Tibial nerve (tissue), 4 donors: Measurements from ENCODE around the gene ATXN7L1. TPM values are rescaled to one million over a fixed set of nuclear protein-coding genes. Genes with fewer than 3 reads are reported as not detected.

ENCODE experiments used
- DNase-seq, 2 donors: peaks; one replicate each; pipeline ENCODE4 v3.0.0-alpha.2; 2019; ENCODE audit warnings: low spot score in 2 of 2
- H3K27ac ChIP-seq, 4 donors: fragments of 200-600 bp; sonication (generic) in 3 of 4; one replicate each; pipeline ENCODE4 v1.5.1; 2017 to 2019; ENCODE audit warnings: mild to moderate bottlenecking in 1 of 4
- H3K27me3 ChIP-seq, 2 donors: fragments of 200-600 bp; sonication (generic) in 1 of 2; one replicate each; pipeline versions ENCODE4 v1.5.1 to v1.6.0; 2017 to 2019
- H3K36me3 ChIP-seq, 3 donors: fragments of 200-600 bp; sonication (generic); one replicate each; pipeline ENCODE4 v1.5.1; 2018 to 2019
- H3K4me1 ChIP-seq, 4 donors: fragments of 200-600 bp; sonication (generic) in 3 of 4; one replicate each; pipeline ENCODE4 v1.5.1; 2017 to 2019
- H3K4me3 ChIP-seq, 4 donors: fragments of 200-600 bp; sonication (generic) in 3 of 4; one replicate each; pipeline ENCODE4 v1.5.1; 2017 to 2019; ENCODE audit warnings: mild to moderate bottlenecking in 1 of 4, moderate library complexity in 1 of 4
- H3K9me3 ChIP-seq, 4 donors: fragments of 200-600 bp; sonication (generic) in 3 of 4; one replicate each; pipeline ENCODE4 v1.5.1; 2017 to 2019
- EP300 ChIP-seq, 2 donors: sonication (generic); formaldehyde crosslinking; IDR thresholded peaks; one replicate each; pipeline ENCODE4 v1.6.1; 2017; ENCODE audit warnings: antibody characterized with exemption in 2 of 2, mild to moderate bottlenecking in 1 of 2
- POLR2A ChIP-seq, 2 donors: fragments of 450-650 bp; IDR thresholded peaks; one replicate each; pipeline ENCODE4 v1.6.1; 2017; ENCODE audit warnings: antibody characterized with exemption in 2 of 2, mild to moderate bottlenecking in 2 of 2, moderate library complexity in 2 of 2
- WGBS, 2 donors: methylation state at CpG; one replicate each; pipeline ENCODE4 v1.1.5; 2018; 5-methylcytosine and 5-hydroxymethylcytosine counted together
- total RNA-seq, 4 donors: library from RNA; depleted of rRNA; stranded (reverse); fragments of >200 nt; gene quantifications; one replicate each; pipeline ENCODE4 v1.1.0, GENCODE V29; 2016
- TF ChIP-seq, protein P1 (sequence below), 5 experiments: fragments of 200-600 bp in 3 of 5; fragments of 450-650 bp in 2 of 5; sonication (generic) in 3 of 5; IDR thresholded peaks; one replicate each; pipeline ENCODE4 v1.5.1; 2016 to 2019; ENCODE audit warnings: antibody characterized with exemption in 5 of 5, mild to moderate bottlenecking in 3 of 5, moderate library complexity in 2 of 5

ATXN7L1 gene
- total RNA-seq, 4 donors from 2014 or later = 14.6 to 22.5 (median 19.1) TPM

DNA sequence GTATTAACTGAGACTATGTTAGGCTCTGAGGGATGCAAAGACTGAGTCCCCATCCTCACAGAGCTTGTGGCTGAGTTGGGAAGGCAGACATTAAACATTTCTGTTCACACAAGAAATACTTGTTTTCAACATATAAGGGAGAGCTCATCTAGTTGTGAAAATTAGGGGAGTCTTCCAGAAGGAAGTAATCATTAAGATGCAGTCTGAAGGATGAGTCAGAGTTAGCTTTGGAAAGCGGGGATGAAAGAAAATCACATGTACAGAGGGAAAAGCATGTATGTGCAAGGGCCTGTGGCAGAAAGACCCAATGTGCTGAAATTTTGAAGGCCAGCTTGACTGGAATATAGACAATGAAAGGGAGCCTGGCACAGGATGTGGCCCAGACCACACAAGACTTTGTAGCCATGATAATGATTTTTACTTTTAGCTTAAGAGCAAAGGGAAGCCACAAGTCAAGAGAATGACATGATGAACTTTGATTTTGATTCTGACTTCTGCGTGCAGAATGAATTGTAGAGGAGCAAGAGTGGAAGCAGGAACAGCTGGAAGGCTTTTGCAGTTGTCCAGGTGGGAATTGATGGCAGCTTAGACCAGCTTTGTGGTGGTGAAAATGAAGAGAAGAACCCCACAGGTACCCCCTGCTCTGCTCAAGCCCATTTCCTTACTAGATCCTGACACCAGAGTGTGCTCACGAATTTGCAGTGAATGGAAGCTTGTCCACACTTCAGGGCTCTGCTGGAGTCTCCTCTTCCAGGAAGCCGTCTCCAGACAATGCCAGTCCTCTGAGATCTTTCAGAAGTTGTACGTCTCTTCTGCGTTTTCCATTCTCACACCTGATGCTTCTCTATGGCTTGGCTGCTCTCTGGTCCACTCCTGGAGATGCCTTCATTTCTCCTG, 115.6 kb downstream of the ATXN7L1 start:
- Histone ChIP-seq H3K27me3 (no peaks in the 10 kb centered on the region), H3K4me3 (no peak overlapping the region), H3K36me3 (no peaks in the 10 kb centered on the region), H3K9me3 (no peaks in the 10 kb centered on the region), H3K27ac (no peak overlapping the region), H3K4me1 (peaks cover 0 to 3% (median 0%) of the 10 kb centered on the region in 4 donors)
- no peak for TF ChIP-seq EP300 (IDR thresholded peaks at IDR 0.05)
- no peak for TF ChIP-seq POLR2A (IDR thresholded peaks at IDR 0.05)
- TF ChIP-seq, protein P1, sequence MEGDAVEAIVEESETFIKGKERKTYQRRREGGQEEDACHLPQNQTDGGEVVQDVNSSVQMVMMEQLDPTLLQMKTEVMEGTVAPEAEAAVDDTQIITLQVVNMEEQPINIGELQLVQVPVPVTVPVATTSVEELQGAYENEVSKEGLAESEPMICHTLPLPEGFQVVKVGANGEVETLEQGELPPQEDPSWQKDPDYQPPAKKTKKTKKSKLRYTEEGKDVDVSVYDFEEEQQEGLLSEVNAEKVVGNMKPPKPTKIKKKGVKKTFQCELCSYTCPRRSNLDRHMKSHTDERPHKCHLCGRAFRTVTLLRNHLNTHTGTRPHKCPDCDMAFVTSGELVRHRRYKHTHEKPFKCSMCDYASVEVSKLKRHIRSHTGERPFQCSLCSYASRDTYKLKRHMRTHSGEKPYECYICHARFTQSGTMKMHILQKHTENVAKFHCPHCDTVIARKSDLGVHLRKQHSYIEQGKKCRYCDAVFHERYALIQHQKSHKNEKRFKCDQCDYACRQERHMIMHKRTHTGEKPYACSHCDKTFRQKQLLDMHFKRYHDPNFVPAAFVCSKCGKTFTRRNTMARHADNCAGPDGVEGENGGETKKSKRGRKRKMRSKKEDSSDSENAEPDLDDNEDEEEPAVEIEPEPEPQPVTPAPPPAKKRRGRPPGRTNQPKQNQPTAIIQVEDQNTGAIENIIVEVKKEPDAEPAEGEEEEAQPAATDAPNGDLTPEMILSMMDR (IDR thresholded peaks at IDR 0.05) = no peak
- DNase-seq = no peak
- WGBS, 2 donors = 86 to 88% methylated on average over 6 of the region's 6 CpGs

DNA sequence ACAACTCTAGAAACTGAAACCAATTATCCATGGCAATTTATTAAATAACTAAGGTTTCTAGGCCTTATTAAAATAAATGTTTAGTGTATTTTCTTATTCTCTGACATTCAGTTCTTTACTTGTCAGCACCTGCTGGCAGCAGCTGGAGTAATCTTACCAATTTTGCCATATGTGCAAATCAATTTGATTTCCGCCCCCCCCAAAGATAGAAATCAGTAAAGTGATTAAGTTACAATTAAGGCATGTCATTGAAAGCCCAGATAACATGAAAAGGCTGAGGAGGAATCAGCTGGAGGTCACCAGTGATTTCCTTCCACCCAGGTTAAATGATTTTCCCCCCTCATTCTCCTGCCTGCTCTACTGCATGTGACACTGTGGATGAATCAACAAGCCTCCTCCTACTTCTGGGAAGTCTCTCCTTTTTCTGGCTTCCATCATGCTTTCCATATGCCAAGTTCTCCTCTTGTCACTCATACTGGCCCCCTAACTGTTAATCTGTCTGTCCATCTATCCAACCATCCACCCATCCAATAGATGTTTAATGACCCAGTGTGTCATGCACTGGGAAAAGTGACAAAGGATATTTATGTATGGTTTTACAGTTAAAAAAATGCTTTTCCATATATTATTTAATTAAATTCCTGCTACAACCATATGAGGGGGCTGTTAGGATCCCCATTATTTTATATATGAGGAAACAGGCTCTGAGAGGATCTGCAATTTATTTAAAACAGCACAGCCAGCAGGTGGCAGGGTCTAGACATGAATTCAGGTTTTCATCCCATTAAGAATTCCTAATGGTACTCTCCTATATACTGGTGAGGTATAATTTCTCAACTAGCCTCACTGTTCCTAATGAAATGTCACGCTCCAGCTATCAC, 116.5 kb downstream of the ATXN7L1 start:
- peak; percentile 42 to 72 for DNase-seq
- no peaks in the 10 kb centered on the region for H3K27me3 ChIP-seq
- TF ChIP-seq, protein P1 (IDR thresholded peaks at IDR 0.05) = peak; percentile 45 to 70 (median 47)
- TF ChIP-seq POLR2A (IDR thresholded peaks at IDR 0.05) = no peak
- no peak overlapping the region for H3K4me3 ChIP-seq
- no peak overlapping the region for H3K27ac ChIP-seq
- no peaks in the 10 kb centered on the region for H3K36me3 ChIP-seq
- peaks cover 0 to 3% (median 0%) of the 10 kb centered on the region in 4 donors for H3K4me1 ChIP-seq
- whole genome bisulfite sequencing, 2 donors = 67 to 83% methylated on average over 2 of the region's 2 CpGs
- H3K9me3 ChIP-seq = no peaks in the 10 kb centered on the region

DNA sequence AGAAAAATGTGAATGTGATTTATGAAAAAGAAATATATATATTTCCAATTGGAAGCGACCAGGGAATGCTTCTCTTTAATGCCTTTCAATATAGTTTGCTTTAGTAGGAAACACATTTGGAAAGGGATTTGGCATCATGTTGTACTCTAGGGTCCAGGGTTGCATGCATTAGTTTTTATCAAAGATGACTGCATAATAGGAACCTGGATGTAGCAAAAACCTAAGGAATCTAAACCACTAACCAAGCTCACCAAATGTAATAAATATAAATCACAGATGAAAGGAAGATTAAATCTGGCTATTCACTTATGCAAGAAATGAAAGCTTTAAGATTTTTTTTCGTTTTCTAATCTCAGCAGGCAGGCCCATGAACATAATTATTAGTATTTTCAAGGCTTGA, 120.0 kb downstream of the ATXN7L1 start:
- Histone ChIP-seq H3K27me3 (no peaks in the 10 kb centered on the region), H3K27ac (no peak overlapping the region), H3K4me3 (no peak overlapping the region), H3K9me3 (no peaks in the 10 kb centered on the region), H3K36me3 (no peaks in the 10 kb centered on the region), H3K4me1 (no peaks in the 10 kb centered on the region)
- DNase-seq = no peak
- WGBS, 2 donors = 70 to 90% methylated on average over 2 of the region's 2 CpGs
- TF ChIP-seq, protein P1 (IDR thresholded peaks at IDR 0.05) = no peak
- TF ChIP-seq POLR2A (IDR thresholded peaks at IDR 0.05) (no peak), EP300 (IDR thresholded peaks at IDR 0.05) (no peak)

DNA sequence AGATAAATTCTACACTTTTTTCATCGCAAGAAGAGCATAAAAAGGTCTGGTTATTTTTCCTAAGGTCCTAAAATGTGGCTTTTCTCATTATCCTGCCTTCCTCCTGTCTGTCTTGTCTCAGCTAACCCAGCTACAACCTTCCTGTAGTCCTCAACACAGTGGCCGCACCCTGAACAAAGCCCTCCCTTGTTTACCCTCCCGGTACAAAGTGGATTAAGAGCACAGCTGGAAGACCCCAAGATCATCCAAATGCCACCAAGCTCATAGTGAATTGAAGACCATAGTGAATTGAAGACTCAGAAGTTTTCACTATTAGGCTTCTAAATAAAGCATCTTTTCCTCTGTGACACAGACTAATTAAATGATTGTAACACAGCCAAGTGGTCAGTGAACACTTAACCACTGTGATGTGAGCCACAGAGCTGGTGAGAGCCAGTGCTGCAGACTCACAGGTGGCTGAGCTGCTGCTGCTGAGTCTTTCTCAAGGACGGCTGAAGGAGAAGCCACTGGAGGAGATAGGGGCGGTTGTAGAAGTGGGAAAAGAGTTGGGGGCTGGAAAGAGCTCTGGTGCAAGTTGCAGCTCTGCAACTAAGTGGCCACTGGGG, 123.6 kb downstream of the ATXN7L1 start:
- WGBS, 2 donors = 57 to 64% methylated on average over 5 of the region's 5 CpGs

More for the DNA sequence above, 123.6 kb downstream of the ATXN7L1 start:
- no peaks in the 10 kb centered on the region for H3K4me1 ChIP-seq
- no peak overlapping the region for H3K4me3 ChIP-seq
- no peak overlapping the region for H3K27ac ChIP-seq
- no peaks in the 10 kb centered on the region for H3K9me3 ChIP-seq
- H3K27me3 ChIP-seq = no peaks in the 10 kb centered on the region
- TF ChIP-seq POLR2A (IDR thresholded peaks at IDR 0.05) (no peak), EP300 (IDR thresholded peaks at IDR 0.05) (no peak)
- TF ChIP-seq, protein P1 (IDR thresholded peaks at IDR 0.05) = no peak
- peaks cover 0 to 22% (median 0%) of the 10 kb centered on the region in 3 donors for H3K36me3 ChIP-seq
- no peak for DNase-seq
